AG04449 (cell line): ENCODE data around the gene ADAMTS13.

Experiments
- CTCF ChIA-PET: fragments of 350-600 bp; formaldehyde crosslinking; extraction: SDS; loops from one replicate; lab custom pipeline; 2021; ENCODE audit warnings: antibody characterized with exemption; lab: Yijun Ruan, JAX
- POLR2A ChIA-PET: fragments of 400-600, 350-600 bp; formaldehyde crosslinking; extraction: SDS; loops from one replicate; lab custom pipeline; 2020; ENCODE audit warnings: antibody characterized with exemption, inconsistent platforms; lab: Yijun Ruan, JAX
- DNase-seq: peaks from one replicate; pipeline ENCODE4 v3.0.0-alpha.2; 2010; ENCODE audit warnings: low read depth, low spot score
- H3K4me3 ChIP-seq: 2 replicates; pipeline ENCODE4 v1.5.1; 2011; ENCODE audit warnings: low read depth, mild to moderate bottlenecking, control low read depth, low read length
- CTCF ChIP-seq: IDR thresholded peaks from one replicate; pipeline ENCODE4 v1.5.1; 2011; ENCODE audit warnings: mild to moderate bottlenecking, moderate library complexity, low read length, control low read depth, inconsistent platforms; ENCODE audit not compliant: insufficient read depth; ENCODE audit errors: missing control alignments

ADAMTS13 gene

GRCh38 chr9:133397370-133397769 is 24.8 kb upstream of the ADAMTS13 start:
- ChIA-PET CTCF (interaction anchor here (0.8 to 1.7 kb wide), 3 partner anchors 13 to 89 kb away, joined by 3 to 4 read pairs (median 4); no protein-coding TSS in a partner anchor), POLR2A (no interaction called here)
- no peak for DNase-seq
- no peak for TF ChIP-seq CTCF
- H3K4me3 ChIP-seq: no peak overlapping the region

DNA sequence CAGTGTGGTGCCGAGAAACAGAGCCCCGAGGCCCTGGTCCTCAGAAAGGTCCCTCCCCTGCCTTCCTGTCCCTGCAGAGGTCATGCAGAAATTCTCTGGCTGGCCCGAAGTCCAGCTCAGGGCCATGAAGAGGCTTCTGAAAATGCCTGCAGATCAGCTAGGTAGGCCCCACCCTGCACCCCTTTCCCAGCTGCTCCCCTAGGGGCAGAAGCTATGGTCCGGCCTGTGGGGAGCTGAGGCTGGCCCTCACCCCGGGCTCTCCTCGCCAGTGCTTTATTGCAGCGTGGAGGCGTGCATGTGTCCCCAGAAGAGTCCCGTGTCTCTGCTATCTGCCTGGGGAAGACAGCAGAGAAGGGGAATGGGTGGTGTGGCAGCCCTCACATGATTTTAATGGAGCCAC is 24.3 kb upstream of the ADAMTS13 start:
- no peak for TF ChIP-seq CTCF
- DNase-seq: no peak
- ChIA-PET POLR2A (no interaction called here), CTCF (interaction anchor here (0.7 to 1.2 kb wide), 2 partner anchors 11 to 23 kb away, joined by 3 to 5 read pairs; no protein-coding TSS in a partner anchor)
- H3K4me3 ChIP-seq: no peak overlapping the region

GRCh38 chr9:133400292-133400691 is 21.9 kb upstream of the ADAMTS13 start:
- DNase-seq: no peak
- TF ChIP-seq CTCF: no peak
- H3K4me3 ChIP-seq: no peak overlapping the region
- ChIA-PET CTCF (interaction anchor here (1.0 to 1.4 kb wide), 4 partner anchors 9 to 86 kb away, joined by 3 to 5 read pairs (median 4); no protein-coding TSS in a partner anchor), POLR2A (no interaction called here)

DNA sequence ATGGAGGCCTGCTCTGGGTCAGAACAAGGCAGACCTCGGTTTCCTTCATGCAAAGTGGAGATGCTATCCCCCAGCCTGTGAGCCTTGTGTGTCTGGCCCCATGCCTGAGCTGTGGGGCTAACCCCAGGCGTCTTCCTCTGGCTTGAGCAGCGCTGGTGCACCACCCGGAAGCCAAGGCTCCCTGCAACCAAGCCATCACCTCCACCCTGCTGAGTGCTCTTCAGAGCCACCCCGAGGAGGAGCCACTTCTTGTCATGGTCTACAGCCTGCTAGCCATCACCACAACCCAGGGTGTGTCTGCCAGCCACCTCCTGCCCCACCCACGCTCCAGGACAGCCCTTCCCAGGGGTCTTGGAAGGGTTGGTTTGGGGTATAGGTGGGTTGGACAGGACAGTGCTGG is 20.6 kb upstream of the ADAMTS13 start:
- CTCF ChIA-PET: interaction anchor here (1.2 to 2.7 kb wide), 4 partner anchors 9 to 85 kb away, joined by 3 to 8 read pairs (median 6); no protein-coding TSS in a partner anchor
- DNase-seq: no peak

GRCh38 chr9:133402689-133403088 is 19.5 kb upstream of the ADAMTS13 start:
- no peak overlapping the region for H3K4me3 ChIP-seq
- TF ChIP-seq CTCF: no peak
- no peak for DNase-seq
- ChIA-PET CTCF (interaction anchor here (0.6 to 2.7 kb wide), 7 partner anchors 8 to 84 kb away, joined by 3 to 8 read pairs (median 4); no protein-coding TSS in a partner anchor), POLR2A (no interaction called here)

More for the DNA sequence above, 20.6 kb upstream of the ADAMTS13 start:
- H3K4me3 ChIP-seq: no peak overlapping the region
- POLR2A ChIA-PET: no interaction called here
- no peak for TF ChIP-seq CTCF

- CTCF ChIA-PET: interaction anchor here (1.2 to 3.5 kb wide), 5 partner anchors 8 to 83 kb away, joined by 4 to 31 read pairs (median 5); partner anchors contain the start of gene REXO4
- peak; percentile 27 for TF ChIP-seq CTCF
- POLR2A ChIA-PET: interaction anchor here (0.5 kb wide), 1 partner anchor 27 kb away, joined by 3 read pairs; no protein-coding TSS in a partner anchor
- H3K4me3 ChIP-seq: no peak overlapping the region
- no peak for DNase-seq
Measured at GRCh38 chr9:133403766-133404453, 18.3 kb upstream of the ADAMTS13 start.
